ENCODE data around the gene TPP1. TPM values are rescaled to one million over a fixed set of nuclear protein-coding genes. Genes with fewer than 3 reads are reported as not detected.

Gene TPP1
- polyA plus RNA-seq, 1 donor (not counting 4 experiments of a cell fraction or from before 2014, with no cell fraction given) = 55.3 TPM

DNA sequence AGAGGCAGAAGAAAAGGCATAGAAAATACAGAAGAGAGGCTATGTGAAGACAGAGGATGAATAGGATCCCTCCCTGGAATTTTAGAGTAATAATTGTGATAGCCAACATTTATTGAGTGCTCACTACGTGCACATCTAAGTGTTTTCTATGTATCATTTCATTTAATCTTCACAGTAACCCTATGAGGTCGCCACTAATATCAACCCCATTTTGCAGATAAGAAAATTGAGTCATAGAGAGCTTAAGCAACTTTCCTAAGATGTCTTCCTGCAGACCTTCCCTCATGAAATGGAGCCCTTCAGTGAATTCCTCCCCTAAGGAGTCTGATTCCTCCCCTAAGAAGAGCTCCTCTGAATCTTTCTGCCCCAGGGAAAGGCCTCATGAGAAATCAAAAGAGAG, 53.9 kb downstream of the TPP1 start:
- no peak for TF ChIP-seq EZH2 (IDR thresholded peaks at IDR 0.05; ENCODE audit: low read length)
- TF ChIP-seq, protein P1, sequence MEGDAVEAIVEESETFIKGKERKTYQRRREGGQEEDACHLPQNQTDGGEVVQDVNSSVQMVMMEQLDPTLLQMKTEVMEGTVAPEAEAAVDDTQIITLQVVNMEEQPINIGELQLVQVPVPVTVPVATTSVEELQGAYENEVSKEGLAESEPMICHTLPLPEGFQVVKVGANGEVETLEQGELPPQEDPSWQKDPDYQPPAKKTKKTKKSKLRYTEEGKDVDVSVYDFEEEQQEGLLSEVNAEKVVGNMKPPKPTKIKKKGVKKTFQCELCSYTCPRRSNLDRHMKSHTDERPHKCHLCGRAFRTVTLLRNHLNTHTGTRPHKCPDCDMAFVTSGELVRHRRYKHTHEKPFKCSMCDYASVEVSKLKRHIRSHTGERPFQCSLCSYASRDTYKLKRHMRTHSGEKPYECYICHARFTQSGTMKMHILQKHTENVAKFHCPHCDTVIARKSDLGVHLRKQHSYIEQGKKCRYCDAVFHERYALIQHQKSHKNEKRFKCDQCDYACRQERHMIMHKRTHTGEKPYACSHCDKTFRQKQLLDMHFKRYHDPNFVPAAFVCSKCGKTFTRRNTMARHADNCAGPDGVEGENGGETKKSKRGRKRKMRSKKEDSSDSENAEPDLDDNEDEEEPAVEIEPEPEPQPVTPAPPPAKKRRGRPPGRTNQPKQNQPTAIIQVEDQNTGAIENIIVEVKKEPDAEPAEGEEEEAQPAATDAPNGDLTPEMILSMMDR (optimal IDR thresholded peaks at IDR 0.05 in 1 of 3, IDR thresholded peaks at IDR 0.05 in 1 of 3, conservative IDR thresholded peaks at IDR 0.05 in 1 of 3; ENCODE audit: extremely low read depth in 1 of 3, insufficient read depth in 2 of 3, low read length in 3 of 3) = no peak
- H3K4me3 ChIP-seq (ENCODE audit: control insufficient read depth in 2 of 3, extremely low read depth in 1 of 3, insufficient read depth in 2 of 3, low read depth in 1 of 3, low read length in 3 of 3) = no peak overlapping the region

DNA sequence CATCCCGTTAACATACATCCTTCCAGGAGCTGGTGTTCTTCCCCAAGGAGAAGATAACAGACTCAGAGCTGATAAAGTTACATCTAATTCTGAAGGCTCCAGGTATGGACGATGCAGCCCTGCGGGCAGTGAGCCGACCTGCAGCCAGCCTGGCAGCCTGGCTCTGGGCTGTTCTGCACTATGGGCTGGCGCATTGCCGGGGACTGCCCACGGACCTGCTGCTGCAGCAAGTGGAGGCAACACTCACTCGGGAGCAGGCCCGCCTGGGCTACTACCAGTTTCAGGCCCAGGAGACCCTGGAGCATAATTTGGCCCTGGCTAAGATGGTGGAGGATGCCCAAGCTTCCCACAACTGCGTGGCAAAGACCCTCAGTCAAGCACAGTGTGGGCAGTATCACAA, 55.6 kb downstream of the TPP1 start:
- Histone ChIP-seq H3K4me3 (ENCODE audit: control insufficient read depth in 2 of 3, extremely low read depth in 1 of 3, insufficient read depth in 2 of 3, low read depth in 1 of 3, low read length in 3 of 3) (no peak overlapping the region), H3K4me2 (ENCODE audit: control insufficient read depth, extremely low read depth, insufficient read depth, low read depth, low read length) (no peak overlapping the region), H3K4me1 (ENCODE audit: control insufficient read depth, extremely low read depth, insufficient read depth, low read length) (peaks cover 5% of the 10 kb centered on the region), H2AFZ (ENCODE audit: control insufficient read depth, low read length) (no peak overlapping the region), H3K36me3 (ENCODE audit: control insufficient read depth in 2 of 2, extremely low read depth in 1 of 2, insufficient read depth in 2 of 2, low read length in 2 of 2) (peaks cover 0 to 1% of the 10 kb centered on the region in 2 experiments), H3K9me1 (ENCODE audit: control insufficient read depth, extremely low read depth, insufficient read depth, low read length) (no peaks in the 10 kb centered on the region), H3K27me3 (ENCODE audit: control insufficient read depth, extremely low read depth, insufficient read depth, low read length) (no peaks in the 10 kb centered on the region), H3K9me3 (ENCODE audit: control insufficient read depth, low read depth, low read length) (no peaks in the 10 kb centered on the region), H4K20me1 (ENCODE audit: control insufficient read depth, extremely low read depth, insufficient read depth, low read length) (no peaks in the 10 kb centered on the region), H3K9ac (ENCODE audit: control insufficient read depth, extremely low read depth, insufficient read depth, low read length) (no peak overlapping the region), H3K27ac (ENCODE audit: control insufficient read depth, insufficient read depth, low read length) (no peak overlapping the region), H3K79me2 (ENCODE audit: control insufficient read depth, insufficient read depth, low read length) (no peaks in the 10 kb centered on the region)
- no peak for FAIRE-seq
- dilution Hi-C loops (cut with MboI; ENCODE audit: extremely low pct_ligation_motif_present, low sequenced_read_pairs) = no loop called here
- TF ChIP-seq EZH2 (IDR thresholded peaks at IDR 0.05; ENCODE audit: low read length) = no peak
- TF ChIP-seq, protein P1 (optimal IDR thresholded peaks at IDR 0.05 in 1 of 3, IDR thresholded peaks at IDR 0.05 in 1 of 3, conservative IDR thresholded peaks at IDR 0.05 in 1 of 3; ENCODE audit: extremely low read depth in 1 of 3, insufficient read depth in 2 of 3, low read length in 3 of 3) = no peak
- DNase-seq (ENCODE audit: low read depth, low spot score) = no peak

More for the DNA sequence above, 53.9 kb downstream of the TPP1 start:
- Histone ChIP-seq H3K27me3 (ENCODE audit: control insufficient read depth, extremely low read depth, insufficient read depth, low read length) (no peaks in the 10 kb centered on the region), H3K27ac (ENCODE audit: control insufficient read depth, insufficient read depth, low read length) (no peak overlapping the region), H3K9me3 (ENCODE audit: control insufficient read depth, low read depth, low read length) (no peaks in the 10 kb centered on the region), H3K9me1 (ENCODE audit: control insufficient read depth, extremely low read depth, insufficient read depth, low read length) (no peaks in the 10 kb centered on the region), H3K4me2 (ENCODE audit: control insufficient read depth, extremely low read depth, insufficient read depth, low read depth, low read length) (no peak overlapping the region), H3K79me2 (ENCODE audit: control insufficient read depth, insufficient read depth, low read length) (no peaks in the 10 kb centered on the region), H4K20me1 (ENCODE audit: control insufficient read depth, extremely low read depth, insufficient read depth, low read length) (no peaks in the 10 kb centered on the region), H3K9ac (ENCODE audit: control insufficient read depth, extremely low read depth, insufficient read depth, low read length) (no peak overlapping the region), H3K4me1 (ENCODE audit: control insufficient read depth, extremely low read depth, insufficient read depth, low read length) (peaks cover 5% of the 10 kb centered on the region), H2AFZ (ENCODE audit: control insufficient read depth, low read length) (no peak overlapping the region), H3K36me3 (ENCODE audit: control insufficient read depth in 2 of 2, extremely low read depth in 1 of 2, insufficient read depth in 2 of 2, low read length in 2 of 2) (peaks cover 0 to 1% of the 10 kb centered on the region in 2 experiments)
- dilution Hi-C loops (cut with MboI; ENCODE audit: extremely low pct_ligation_motif_present, low sequenced_read_pairs) = no loop called here
- FAIRE-seq (no peak), DNase-seq (ENCODE audit: low read depth, low spot score) (no peak)

Measured in keratinocyte (primary cell).